GM23338 (cell line): ENCODE measurements around the gene RNF8.

Experiments used
- CTCF ChIP-seq, 2 experiments: fragments of 200-600 bp in 1 of 2; sonication (generic) in 1 of 2; conservative IDR thresholded peaks; 2 replicates each; pipeline versions ENCODE4 v1.5.1 to v1.6.1; 2016 to 2017; ENCODE audit warnings: antibody characterized with exemption in 2 of 2, low read depth in 2 of 2, mild to moderate bottlenecking in 2 of 2, moderate library complexity in 1 of 2
- POLR2AphosphoS5 ChIP-seq: IDR thresholded peaks from 2 replicates; pipeline ENCODE4 v1.6.1; 2016; ENCODE audit warnings: antibody characterized with exemption, low read depth
- REST ChIP-seq: IDR thresholded peaks from one replicate; pipeline ENCODE4 v1.6.1; 2018; ENCODE audit warnings: antibody characterized with exemption; ENCODE audit not compliant: unreplicated experiment

- TF ChIP-seq CTCF (conservative IDR thresholded peaks at IDR 0.05; ENCODE audit: low read depth in 2 of 2) (no peak), POLR2AphosphoS5 (no peak), REST (no peak)
Observed at GRCh38 chr6:37351027-37351426, 2.8 kb upstream of the RNF8 start.
